HEK293 (cell line): ENCODE measurements around the gene MPHOSPH10.

Source experiments
- CTCF ChIA-PET: fragments of 350-600 bp; formaldehyde crosslinking; extraction: SDS; loops from one replicate; lab custom pipeline; 2021; ENCODE audit warnings: antibody characterized with exemption; lab: Yijun Ruan, JAX
- POLR2A ChIA-PET: fragments of 300-600 bp; formaldehyde crosslinking; extraction: SDS; loops from one replicate; lab custom pipeline; 2020; ENCODE audit warnings: antibody characterized with exemption, inconsistent platforms; lab: Yijun Ruan, JAX
- H3K27ac ChIP-seq: fragments of 200-500 bp; sonication (Bioruptor generic); 2 replicates; pipeline ENCODE4 v1.5.1; 2014; ENCODE audit warnings: low read depth, low read length, control low read depth, inconsistent platforms; ENCODE audit errors: extremely low read depth
- H3K36me3 ChIP-seq, 2 experiments: fragments of 200-500 bp in 1 of 2; sonication (Bioruptor generic) in 1 of 2; 1 replicate in 1 of 2; 2 replicates in 1 of 2; pipeline ENCODE4 v1.5.1; 2014 to 2017; ENCODE audit warnings: inconsistent platforms in 2 of 2, low read length in 2 of 2; ENCODE audit not compliant: control insufficient read depth in 2 of 2, insufficient read depth in 1 of 2
- H3K4me1 ChIP-seq: fragments of 200-500 bp; sonication (Bioruptor generic); 2 replicates; pipeline ENCODE4 v1.5.1; 2014; ENCODE audit warnings: mild to moderate bottlenecking, low read length, inconsistent platforms; ENCODE audit not compliant: control insufficient read depth, insufficient read depth
- H3K4me3 ChIP-seq: 2 replicates; pipeline ENCODE4 v1.5.1; 2011; ENCODE audit warnings: low read depth, mild to moderate bottlenecking, control low read depth, low read length, moderate library complexity
- H3K9me3 ChIP-seq: fragments of 200-500 bp; sonication (Bioruptor generic); 2 replicates; pipeline ENCODE4 v1.5.1; 2014; ENCODE audit warnings: low read depth, low read length, inconsistent platforms; ENCODE audit not compliant: control insufficient read depth, insufficient read depth
- FEZF1 ChIP-seq: fragments of 450-650 bp; formaldehyde crosslinking; IDR thresholded peaks from 2 replicates; pipeline ENCODE4 v1.5.1; 2016; ENCODE audit warnings: missing biosample characterization, missing genetic modification characterization
- GFI1B ChIP-seq: fragments of 450-650 bp; formaldehyde crosslinking; IDR thresholded peaks from 2 replicates; pipeline ENCODE4 v1.5.1; 2016; ENCODE audit warnings: missing biosample characterization, missing genetic modification characterization
- GLI2 ChIP-seq: fragments of 450-650 bp; formaldehyde crosslinking; IDR thresholded peaks from 2 replicates; pipeline ENCODE4; 2017; ENCODE audit warnings: missing biosample characterization, missing genetic modification characterization, low read depth, borderline replicate concordance
- IKZF3 ChIP-seq: fragments of 450-650 bp; IDR thresholded peaks from 2 replicates; pipeline ENCODE4 v1.5.0; 2018; ENCODE audit warnings: missing biosample characterization, mild to moderate bottlenecking, missing genetic modification characterization, moderate library complexity
- KLF7 ChIP-seq: fragments of 450-650 bp; formaldehyde crosslinking; IDR thresholded peaks from 2 replicates; pipeline ENCODE4 v1.5.1; 2016; ENCODE audit warnings: missing biosample characterization, missing genetic modification characterization, borderline replicate concordance
- OSR2 ChIP-seq: fragments of 450-650 bp; formaldehyde crosslinking; IDR thresholded peaks from 2 replicates; pipeline ENCODE4 v1.5.1; 2016; ENCODE audit warnings: missing biosample characterization, missing genetic modification characterization
- TCF7L2 ChIP-seq: IDR thresholded peaks from 2 replicates; pipeline ENCODE4 v1.6.1; 2011; ENCODE audit warnings: low read depth, mild to moderate bottlenecking, inconsistent platforms, low read length, moderate library complexity, borderline replicate concordance
- YY2 ChIP-seq: fragments of 450-650 bp; formaldehyde crosslinking; IDR thresholded peaks from 2 replicates; pipeline ENCODE4 v1.5.1; 2016; ENCODE audit warnings: missing biosample characterization, missing genetic modification characterization
- ZNF184 ChIP-seq: fragments of 450-650 bp; IDR thresholded peaks from 2 replicates; pipeline ENCODE4 v1.5.1; 2018; ENCODE audit warnings: missing biosample characterization, mild to moderate bottlenecking, missing genetic modification characterization
- ZNF266 ChIP-seq: fragments of 450-650 bp; formaldehyde crosslinking; IDR thresholded peaks from 2 replicates; pipeline ENCODE4 v1.5.1; 2016; ENCODE audit warnings: missing biosample characterization, missing genetic modification characterization, low read depth
- ZNF292 ChIP-seq: fragments of 450-650 bp; formaldehyde crosslinking; IDR thresholded peaks from 2 replicates; pipeline ENCODE4 v1.5.1; 2016; ENCODE audit warnings: low read depth, missing biosample characterization, missing genetic modification characterization, borderline replicate concordance
- ZNF302 ChIP-seq: fragments of 450-650 bp; formaldehyde crosslinking; IDR thresholded peaks from 2 replicates; pipeline ENCODE4 v1.5.1; 2016; ENCODE audit warnings: missing biosample characterization, missing genetic modification characterization, low read depth
- ZNF366 ChIP-seq: fragments of 450-650 bp; formaldehyde crosslinking; conservative IDR thresholded peaks from 2 replicates; pipeline ENCODE4 v1.5.1; 2016; ENCODE audit warnings: missing biosample characterization, missing genetic modification characterization
- ZNF423 ChIP-seq: fragments of 450-650 bp; formaldehyde crosslinking; IDR thresholded peaks from 2 replicates; pipeline ENCODE4 v1.5.1; 2016; ENCODE audit warnings: missing biosample characterization, missing genetic modification characterization
- ZNF560 ChIP-seq: fragments of 450-650 bp; formaldehyde crosslinking; IDR thresholded peaks from 2 replicates; pipeline ENCODE4 v1.5.1; 2017; ENCODE audit warnings: missing biosample characterization, missing genetic modification characterization, borderline replicate concordance
- ZNF747 ChIP-seq: fragments of 450-650 bp; formaldehyde crosslinking; IDR thresholded peaks from 2 replicates; pipeline ENCODE4 v1.5.1; 2016; ENCODE audit warnings: missing biosample characterization, missing genetic modification characterization
- ZNF76 ChIP-seq: fragments of 450-650 bp; formaldehyde crosslinking; IDR thresholded peaks from 2 replicates; pipeline ENCODE4; 2016; ENCODE audit warnings: low read depth, missing biosample characterization, missing genetic modification characterization, borderline replicate concordance
- ZNF776 ChIP-seq: fragments of 450-650 bp; formaldehyde crosslinking; IDR thresholded peaks from 2 replicates; pipeline ENCODE4 v1.5.0; 2017; ENCODE audit warnings: missing biosample characterization, missing genetic modification characterization, borderline replicate concordance
- ZNF791 ChIP-seq: fragments of 450-650 bp; formaldehyde crosslinking; IDR thresholded peaks from 2 replicates; pipeline ENCODE4 v1.5.1; 2016; ENCODE audit warnings: missing biosample characterization, missing genetic modification characterization
- ZNF837 ChIP-seq: fragments of 450-650 bp; formaldehyde crosslinking; IDR thresholded peaks from 2 replicates; pipeline ENCODE4 v1.5.1; 2016; ENCODE audit warnings: missing biosample characterization, missing genetic modification characterization
- ZSCAN30 ChIP-seq: fragments of 450-650 bp; IDR thresholded peaks from 2 replicates; pipeline ENCODE4 v1.5.1; 2018; ENCODE audit warnings: missing biosample characterization, mild to moderate bottlenecking, missing genetic modification characterization, moderate library complexity
- TF ChIP-seq, protein P1 (sequence below): IDR thresholded peaks from 2 replicates; pipeline ENCODE4 v1.6.1; 2011; ENCODE audit warnings: mild to moderate bottlenecking, low read depth, low read length, borderline replicate concordance
- TF ChIP-seq, protein P2 (sequence below): fragments of 450-650 bp; formaldehyde crosslinking; IDR thresholded peaks from 2 replicates; pipeline ENCODE4 v1.5.1; 2016; ENCODE audit warnings: missing biosample characterization, missing genetic modification characterization
- TF ChIP-seq, protein P3 (sequence below): fragments of 450-650 bp; formaldehyde crosslinking; conservative IDR thresholded peaks from 2 replicates; pipeline ENCODE4 v1.5.1; 2016; ENCODE audit warnings: low read depth, missing biosample characterization, missing genetic modification characterization
- TF ChIP-seq, protein P4 (sequence below): fragments of 450-650 bp; formaldehyde crosslinking; conservative IDR thresholded peaks from 2 replicates; pipeline ENCODE4 v1.5.1; 2016; ENCODE audit warnings: low read depth, missing biosample characterization, missing genetic modification characterization
- TF ChIP-seq, protein P5 (sequence below): fragments of 450-650 bp; formaldehyde crosslinking; IDR thresholded peaks from 2 replicates; pipeline ENCODE4; 2016; ENCODE audit warnings: missing biosample characterization, missing genetic modification characterization

The MPHOSPH10 gene

DNA sequence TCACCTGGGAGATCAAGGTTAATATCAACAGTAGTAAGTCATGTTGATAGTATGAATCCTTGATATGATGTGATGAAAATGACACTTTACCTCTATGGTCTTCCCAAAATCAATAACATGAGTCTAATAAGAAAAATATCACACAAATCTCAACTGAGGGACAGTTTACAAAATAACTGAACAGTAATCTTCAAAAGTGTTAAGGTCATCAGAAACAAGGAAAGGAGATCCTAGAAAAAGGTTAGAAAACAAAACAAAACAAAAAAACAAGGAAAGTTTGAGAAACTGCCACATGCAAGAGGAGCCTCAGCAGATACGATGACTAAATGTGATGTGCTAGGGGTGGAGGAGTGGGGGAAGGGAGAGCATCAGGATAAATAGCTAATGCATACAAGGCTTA lies 16.6 kb upstream of the MPHOSPH10 start (continued):
- TF ChIP-seq, protein P1, sequence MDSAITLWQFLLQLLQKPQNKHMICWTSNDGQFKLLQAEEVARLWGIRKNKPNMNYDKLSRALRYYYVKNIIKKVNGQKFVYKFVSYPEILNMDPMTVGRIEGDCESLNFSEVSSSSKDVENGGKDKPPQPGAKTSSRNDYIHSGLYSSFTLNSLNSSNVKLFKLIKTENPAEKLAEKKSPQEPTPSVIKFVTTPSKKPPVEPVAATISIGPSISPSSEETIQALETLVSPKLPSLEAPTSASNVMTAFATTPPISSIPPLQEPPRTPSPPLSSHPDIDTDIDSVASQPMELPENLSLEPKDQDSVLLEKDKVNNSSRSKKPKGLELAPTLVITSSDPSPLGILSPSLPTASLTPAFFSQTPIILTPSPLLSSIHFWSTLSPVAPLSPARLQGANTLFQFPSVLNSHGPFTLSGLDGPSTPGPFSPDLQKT, result no peak
- TF ChIP-seq ZNF791 (tag by site-specific recombination) (no peak), KLF7 (no peak), ZNF266 (tag by site-specific recombination) (no peak), ZNF423 (no peak), IKZF3 (tag by site-specific recombination) (no peak), ZNF837 (tag by site-specific recombination) (no peak), GFI1B (no peak), FEZF1 (tag by site-specific recombination) (no peak)
- TF ChIP-seq, protein P2, sequence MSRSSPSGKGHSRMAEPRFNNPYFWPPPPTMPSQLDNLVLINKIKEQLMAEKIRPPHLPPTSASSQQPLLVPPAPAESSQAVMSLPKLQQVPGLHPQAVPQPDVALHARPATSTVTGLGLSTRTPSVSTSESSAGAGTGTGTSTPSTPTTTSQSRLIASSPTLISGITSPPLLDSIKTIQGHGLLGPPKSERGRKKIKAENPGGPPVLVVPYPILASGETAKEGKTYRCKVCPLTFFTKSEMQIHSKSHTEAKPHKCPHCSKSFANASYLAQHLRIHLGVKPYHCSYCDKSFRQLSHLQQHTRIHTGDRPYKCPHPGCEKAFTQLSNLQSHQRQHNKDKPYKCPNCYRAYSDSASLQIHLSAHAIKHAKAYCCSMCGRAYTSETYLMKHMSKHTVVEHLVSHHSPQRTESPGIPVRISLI, result no peak
- TF ChIP-seq, all 188 proteins: peak for 0

DNA sequence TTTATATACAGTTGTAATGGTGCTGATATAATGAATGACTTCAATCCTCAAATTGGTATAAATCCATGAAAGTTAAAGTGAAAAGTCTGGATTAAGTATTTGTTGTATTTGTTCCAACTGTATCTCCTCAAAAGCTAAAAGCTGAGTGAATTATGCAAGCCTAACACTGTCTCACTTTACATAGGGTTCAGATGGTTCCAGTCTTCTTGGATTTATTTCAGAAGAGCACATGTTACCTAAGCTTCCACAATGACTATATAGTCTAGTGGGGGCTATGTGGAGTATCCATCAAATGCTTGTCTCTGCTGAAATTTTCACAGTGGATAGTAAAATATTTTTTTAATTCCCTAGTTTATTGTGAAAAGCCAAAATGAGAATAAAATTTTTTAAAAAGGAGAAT lies 13.4 kb upstream of the MPHOSPH10 start:
- ChIA-PET CTCF (interaction anchor here (0.9 to 1.0 kb wide), 2 partner anchors 16 to 18 kb away, joined by 3 read pairs; no protein-coding TSS in a partner anchor), POLR2A (no interaction called here)
- no peak overlapping the region for H3K4me3 ChIP-seq
- H3K9me3 ChIP-seq, result no peaks in the 10 kb centered on the region
- no peaks in the 10 kb centered on the region for H3K4me1 ChIP-seq
- peaks cover 15 to 57% of the 10 kb centered on the region in 2 experiments for H3K36me3 ChIP-seq
- H3K27ac ChIP-seq, result no peak overlapping the region
- TF ChIP-seq ZNF747 (tag by site-specific recombination) (no peak), YY2 (tag by site-specific recombination) (no peak), ZNF76 (tag by site-specific recombination) (no peak), ZNF292 (tag by site-specific recombination) (no peak), TCF7L2 (no peak), KLF7 (no peak), ZNF776 (tag by site-specific recombination) (no peak), ZNF184 (tag by site-specific recombination) (no peak), ZNF366 (no peak), ZNF560 (tag by site-specific recombination) (no peak), ZNF302 (no peak), ZSCAN30 (tag by site-specific recombination) (no peak), ZNF266 (tag by site-specific recombination) (no peak), OSR2 (tag by site-specific recombination) (no peak), GLI2 (tag by site-specific recombination) (no peak)
- TF ChIP-seq, protein P3, sequence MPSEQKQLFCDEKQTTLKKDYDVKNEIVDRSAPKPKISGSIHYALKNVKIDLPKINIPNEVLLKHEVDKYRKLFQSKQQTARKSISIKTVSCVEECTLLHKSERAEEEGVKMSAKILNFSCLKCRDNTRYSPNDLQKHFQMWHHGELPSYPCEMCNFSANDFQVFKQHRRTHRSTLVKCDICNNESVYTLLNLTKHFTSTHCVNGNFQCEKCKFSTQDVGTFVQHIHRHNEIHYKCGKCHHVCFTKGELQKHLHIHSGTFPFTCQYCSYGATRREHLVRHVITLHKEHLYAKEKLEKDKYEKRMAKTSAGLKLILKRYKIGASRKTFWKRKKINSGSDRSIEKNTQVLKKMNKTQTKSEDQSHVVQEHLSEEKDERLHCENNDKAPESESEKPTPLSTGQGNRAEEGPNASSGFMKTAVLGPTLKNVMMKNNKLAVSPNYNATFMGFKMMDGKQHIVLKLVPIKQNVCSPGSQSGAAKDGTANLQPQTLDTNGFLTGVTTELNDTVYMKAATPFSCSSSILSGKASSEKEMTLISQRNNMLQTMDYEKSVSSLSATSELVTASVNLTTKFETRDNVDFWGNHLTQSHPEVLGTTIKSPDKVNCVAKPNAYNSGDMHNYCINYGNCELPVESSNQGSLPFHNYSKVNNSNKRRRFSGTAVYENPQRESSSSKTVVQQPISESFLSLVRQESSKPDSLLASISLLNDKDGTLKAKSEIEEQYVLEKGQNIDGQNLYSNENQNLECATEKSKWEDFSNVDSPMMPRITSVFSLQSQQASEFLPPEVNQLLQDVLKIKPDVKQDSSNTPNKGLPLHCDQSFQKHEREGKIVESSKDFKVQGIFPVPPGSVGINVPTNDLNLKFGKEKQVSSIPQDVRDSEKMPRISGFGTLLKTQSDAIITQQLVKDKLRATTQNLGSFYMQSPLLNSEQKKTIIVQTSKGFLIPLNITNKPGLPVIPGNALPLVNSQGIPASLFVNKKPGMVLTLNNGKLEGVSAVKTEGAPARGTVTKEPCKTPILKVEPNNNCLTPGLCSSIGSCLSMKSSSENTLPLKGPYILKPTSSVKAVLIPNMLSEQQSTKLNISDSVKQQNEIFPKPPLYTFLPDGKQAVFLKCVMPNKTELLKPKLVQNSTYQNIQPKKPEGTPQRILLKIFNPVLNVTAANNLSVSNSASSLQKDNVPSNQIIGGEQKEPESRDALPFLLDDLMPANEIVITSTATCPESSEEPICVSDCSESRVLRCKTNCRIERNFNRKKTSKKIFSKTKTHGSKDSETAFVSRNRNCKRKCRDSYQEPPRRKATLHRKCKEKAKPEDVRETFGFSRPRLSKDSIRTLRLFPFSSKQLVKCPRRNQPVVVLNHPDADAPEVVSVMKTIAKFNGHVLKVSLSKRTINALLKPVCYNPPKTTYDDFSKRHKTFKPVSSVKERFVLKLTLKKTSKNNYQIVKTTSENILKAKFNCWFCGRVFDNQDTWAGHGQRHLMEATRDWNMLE, result no peak
- TF ChIP-seq, protein P4, sequence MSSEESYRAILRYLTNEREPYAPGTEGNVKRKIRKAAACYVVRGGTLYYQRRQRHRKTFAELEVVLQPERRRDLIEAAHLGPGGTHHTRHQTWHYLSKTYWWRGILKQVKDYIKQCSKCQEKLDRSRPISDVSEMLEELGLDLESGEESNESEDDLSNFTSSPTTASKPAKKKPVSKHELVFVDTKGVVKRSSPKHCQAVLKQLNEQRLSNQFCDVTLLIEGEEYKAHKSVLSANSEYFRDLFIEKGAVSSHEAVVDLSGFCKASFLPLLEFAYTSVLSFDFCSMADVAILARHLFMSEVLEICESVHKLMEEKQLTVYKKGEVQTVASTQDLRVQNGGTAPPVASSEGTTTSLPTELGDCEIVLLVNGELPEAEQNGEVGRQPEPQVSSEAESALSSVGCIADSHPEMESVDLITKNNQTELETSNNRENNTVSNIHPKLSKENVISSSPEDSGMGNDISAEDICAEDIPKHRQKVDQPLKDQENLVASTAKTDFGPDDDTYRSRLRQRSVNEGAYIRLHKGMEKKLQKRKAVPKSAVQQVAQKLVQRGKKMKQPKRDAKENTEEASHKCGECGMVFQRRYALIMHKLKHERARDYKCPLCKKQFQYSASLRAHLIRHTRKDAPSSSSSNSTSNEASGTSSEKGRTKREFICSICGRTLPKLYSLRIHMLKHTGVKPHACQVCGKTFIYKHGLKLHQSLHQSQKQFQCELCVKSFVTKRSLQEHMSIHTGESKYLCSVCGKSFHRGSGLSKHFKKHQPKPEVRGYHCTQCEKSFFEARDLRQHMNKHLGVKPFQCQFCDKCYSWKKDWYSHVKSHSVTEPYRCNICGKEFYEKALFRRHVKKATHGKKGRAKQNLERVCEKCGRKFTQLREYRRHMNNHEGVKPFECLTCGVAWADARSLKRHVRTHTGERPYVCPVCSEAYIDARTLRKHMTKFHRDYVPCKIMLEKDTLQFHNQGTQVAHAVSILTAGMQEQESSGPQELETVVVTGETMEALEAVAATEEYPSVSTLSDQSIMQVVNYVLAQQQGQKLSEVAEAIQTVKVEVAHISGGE (tag by site-specific recombination), result no peak
- TF ChIP-seq, protein P5, sequence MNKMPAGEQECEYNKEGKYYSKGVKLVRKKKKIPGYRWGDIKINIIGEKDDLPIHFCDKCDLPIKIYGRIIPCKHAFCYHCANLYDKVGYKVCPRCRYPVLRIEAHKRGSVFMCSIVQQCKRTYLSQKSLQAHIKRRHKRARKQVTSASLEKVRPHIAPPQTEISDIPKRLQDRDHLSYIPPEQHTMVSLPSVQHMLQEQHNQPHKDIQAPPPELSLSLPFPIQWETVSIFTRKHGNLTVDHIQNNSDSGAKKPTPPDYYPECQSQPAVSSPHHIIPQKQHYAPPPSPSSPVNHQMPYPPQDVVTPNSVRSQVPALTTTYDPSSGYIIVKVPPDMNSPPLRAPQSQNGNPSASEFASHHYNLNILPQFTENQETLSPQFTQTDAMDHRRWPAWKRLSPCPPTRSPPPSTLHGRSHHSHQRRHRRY, result no peak
